GM23338 (cell line): ENCODE data around the gene LIMA1. TPM values are rescaled to one million over a fixed set of nuclear protein-coding genes. Genes with fewer than 3 reads are reported as not detected.

ENCODE experiments used
- CREB1 ChIP-seq: fragments of 250-450 bp; sonication (Bioruptor Pico); IDR thresholded peaks from 2 replicates; pipeline ENCODE4 v1.5.0; 2020; ENCODE audit warnings: low read depth, mild to moderate bottlenecking, moderate library complexity
- NANOG ChIP-seq: IDR thresholded peaks from 2 replicates; pipeline ENCODE4 v1.6.1; 2016; ENCODE audit warnings: antibody characterized with exemption, borderline replicate concordance
- POLR2AphosphoS5 ChIP-seq: IDR thresholded peaks from 2 replicates; pipeline ENCODE4 v1.6.1; 2016; ENCODE audit warnings: antibody characterized with exemption, low read depth
- polyA plus RNA-seq: library from polyadenylated mRNA; unstranded; fragments of >200 nt; fragmentation: Nextera tagmentation; extraction: Ambion mirVana; gene quantifications from 2 replicates; pipeline ENCODE4 v1.2.1, GENCODE V29; 2016
- total RNA-seq: library from RNA; depleted of rRNA; stranded (reverse); fragments of >200 nt; shearing (Covaris generic); gene quantifications from 2 replicates; pipeline ENCODE4 v1.2.3, GENCODE V29; 2014
- TF ChIP-seq, protein P1 (sequence below): fragments of 250-450 bp; sonication (Bioruptor Pico); IDR thresholded peaks from 2 replicates; pipeline ENCODE4 v1.5.0; 2020; ENCODE audit warnings: mild to moderate bottlenecking, moderate library complexity
- TF ChIP-seq, protein P2 (sequence below): IDR thresholded peaks from 2 replicates; pipeline ENCODE4 v1.6.1; 2016; ENCODE audit warnings: antibody characterized with exemption
- TF ChIP-seq, protein P3 (sequence below): IDR thresholded peaks from one replicate; pipeline ENCODE4 v1.6.1; 2018; ENCODE audit warnings: antibody characterized with exemption; ENCODE audit not compliant: unreplicated experiment

LIMA1 gene
- total and polyA plus RNA-seq, 2 experiments from 2014 or later = 27.7 to 29.6 TPM

DNA sequence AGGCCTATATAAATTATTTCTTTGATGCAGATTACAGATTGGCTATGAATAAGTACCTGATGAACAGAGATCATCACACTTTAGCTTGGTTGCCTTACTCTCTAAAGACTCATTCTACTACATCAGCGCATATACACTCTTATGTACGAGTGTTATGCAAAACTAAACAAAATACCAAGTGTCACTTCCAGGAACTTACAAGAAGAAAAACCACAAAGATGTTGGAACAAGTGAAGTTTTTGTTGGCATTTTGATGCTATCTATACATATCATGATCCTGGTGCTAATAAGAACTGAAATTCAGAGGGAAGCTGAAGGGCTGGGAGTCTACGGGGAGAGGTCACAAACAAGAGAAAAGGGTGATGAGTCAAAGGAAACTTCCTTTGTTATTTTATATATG lies 68.3 kb downstream of the LIMA1 start (continued):
- TF ChIP-seq, protein P1, sequence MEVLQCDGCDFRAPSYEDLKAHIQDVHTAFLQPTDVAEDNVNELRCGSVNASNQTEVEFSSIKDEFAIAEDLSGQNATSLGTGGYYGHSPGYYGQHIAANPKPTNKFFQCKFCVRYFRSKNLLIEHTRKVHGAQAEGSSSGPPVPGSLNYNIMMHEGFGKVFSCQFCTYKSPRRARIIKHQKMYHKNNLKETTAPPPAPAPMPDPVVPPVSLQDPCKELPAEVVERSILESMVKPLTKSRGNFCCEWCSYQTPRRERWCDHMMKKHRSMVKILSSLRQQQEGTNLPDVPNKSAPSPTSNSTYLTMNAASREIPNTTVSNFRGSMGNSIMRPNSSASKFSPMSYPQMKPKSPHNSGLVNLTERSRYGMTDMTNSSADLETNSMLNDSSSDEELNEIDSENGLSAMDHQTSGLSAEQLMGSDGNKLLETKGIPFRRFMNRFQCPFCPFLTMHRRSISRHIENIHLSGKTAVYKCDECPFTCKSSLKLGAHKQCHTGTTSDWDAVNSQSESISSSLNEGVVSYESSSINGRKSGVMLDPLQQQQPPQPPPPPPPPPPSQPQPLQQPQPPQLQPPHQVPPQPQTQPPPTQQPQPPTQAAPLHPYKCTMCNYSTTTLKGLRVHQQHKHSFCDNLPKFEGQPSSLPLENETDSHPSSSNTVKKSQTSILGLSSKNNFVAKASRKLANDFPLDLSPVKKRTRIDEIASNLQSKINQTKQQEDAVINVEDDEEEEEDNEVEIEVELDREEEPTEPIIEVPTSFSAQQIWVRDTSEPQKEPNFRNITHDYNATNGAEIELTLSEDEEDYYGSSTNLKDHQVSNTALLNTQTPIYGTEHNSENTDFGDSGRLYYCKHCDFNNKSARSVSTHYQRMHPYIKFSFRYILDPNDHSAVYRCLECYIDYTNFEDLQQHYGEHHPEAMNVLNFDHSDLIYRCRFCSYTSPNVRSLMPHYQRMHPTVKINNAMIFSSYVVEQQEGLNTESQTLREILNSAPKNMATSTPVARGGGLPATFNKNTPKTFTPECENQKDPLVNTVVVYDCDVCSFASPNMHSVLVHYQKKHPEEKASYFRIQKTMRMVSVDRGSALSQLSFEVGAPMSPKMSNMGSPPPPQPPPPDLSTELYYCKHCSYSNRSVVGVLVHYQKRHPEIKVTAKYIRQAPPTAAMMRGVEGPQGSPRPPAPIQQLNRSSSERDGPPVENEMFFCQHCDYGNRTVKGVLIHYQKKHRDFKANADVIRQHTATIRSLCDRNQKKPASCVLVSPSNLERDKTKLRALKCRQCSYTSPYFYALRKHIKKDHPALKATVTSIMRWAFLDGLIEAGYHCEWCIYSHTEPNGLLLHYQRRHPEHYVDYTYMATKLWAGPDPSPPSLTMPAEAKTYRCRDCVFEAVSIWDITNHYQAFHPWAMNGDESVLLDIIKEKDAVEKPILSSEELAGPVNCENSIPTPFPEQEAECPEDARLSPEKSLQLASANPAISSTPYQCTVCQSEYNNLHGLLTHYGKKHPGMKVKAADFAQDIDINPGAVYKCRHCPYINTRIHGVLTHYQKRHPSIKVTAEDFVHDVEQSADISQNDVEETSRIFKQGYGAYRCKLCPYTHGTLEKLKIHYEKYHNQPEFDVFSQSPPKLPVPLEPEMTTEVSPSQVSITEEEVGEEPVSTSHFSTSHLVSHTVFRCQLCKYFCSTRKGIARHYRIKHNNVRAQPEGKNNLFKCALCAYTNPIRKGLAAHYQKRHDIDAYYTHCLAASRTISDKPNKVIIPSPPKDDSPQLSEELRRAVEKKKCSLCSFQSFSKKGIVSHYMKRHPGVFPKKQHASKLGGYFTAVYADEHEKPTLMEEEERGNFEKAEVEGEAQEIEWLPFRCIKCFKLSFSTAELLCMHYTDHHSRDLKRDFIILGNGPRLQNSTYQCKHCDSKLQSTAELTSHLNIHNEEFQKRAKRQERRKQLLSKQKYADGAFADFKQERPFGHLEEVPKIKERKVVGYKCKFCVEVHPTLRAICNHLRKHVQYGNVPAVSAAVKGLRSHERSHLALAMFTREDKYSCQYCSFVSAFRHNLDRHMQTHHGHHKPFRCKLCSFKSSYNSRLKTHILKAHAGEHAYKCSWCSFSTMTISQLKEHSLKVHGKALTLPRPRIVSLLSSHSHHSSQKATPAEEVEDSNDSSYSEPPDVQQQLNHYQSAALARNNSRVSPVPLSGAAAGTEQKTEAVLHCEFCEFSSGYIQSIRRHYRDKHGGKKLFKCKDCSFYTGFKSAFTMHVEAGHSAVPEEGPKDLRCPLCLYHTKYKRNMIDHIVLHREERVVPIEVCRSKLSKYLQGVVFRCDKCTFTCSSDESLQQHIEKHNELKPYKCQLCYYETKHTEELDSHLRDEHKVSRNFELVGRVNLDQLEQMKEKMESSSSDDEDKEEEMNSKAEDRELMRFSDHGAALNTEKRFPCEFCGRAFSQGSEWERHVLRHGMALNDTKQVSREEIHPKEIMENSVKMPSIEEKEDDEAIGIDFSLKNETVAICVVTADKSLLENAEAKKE = no peak
- no peak for TF ChIP-seq NANOG
- no peak for TF ChIP-seq CREB1 (CRISPR knock-in tag)
- TF ChIP-seq, protein P2, sequence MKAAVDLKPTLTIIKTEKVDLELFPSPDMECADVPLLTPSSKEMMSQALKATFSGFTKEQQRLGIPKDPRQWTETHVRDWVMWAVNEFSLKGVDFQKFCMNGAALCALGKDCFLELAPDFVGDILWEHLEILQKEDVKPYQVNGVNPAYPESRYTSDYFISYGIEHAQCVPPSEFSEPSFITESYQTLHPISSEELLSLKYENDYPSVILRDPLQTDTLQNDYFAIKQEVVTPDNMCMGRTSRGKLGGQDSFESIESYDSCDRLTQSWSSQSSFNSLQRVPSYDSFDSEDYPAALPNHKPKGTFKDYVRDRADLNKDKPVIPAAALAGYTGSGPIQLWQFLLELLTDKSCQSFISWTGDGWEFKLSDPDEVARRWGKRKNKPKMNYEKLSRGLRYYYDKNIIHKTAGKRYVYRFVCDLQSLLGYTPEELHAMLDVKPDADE = no peak
- TF ChIP-seq, protein P3, sequence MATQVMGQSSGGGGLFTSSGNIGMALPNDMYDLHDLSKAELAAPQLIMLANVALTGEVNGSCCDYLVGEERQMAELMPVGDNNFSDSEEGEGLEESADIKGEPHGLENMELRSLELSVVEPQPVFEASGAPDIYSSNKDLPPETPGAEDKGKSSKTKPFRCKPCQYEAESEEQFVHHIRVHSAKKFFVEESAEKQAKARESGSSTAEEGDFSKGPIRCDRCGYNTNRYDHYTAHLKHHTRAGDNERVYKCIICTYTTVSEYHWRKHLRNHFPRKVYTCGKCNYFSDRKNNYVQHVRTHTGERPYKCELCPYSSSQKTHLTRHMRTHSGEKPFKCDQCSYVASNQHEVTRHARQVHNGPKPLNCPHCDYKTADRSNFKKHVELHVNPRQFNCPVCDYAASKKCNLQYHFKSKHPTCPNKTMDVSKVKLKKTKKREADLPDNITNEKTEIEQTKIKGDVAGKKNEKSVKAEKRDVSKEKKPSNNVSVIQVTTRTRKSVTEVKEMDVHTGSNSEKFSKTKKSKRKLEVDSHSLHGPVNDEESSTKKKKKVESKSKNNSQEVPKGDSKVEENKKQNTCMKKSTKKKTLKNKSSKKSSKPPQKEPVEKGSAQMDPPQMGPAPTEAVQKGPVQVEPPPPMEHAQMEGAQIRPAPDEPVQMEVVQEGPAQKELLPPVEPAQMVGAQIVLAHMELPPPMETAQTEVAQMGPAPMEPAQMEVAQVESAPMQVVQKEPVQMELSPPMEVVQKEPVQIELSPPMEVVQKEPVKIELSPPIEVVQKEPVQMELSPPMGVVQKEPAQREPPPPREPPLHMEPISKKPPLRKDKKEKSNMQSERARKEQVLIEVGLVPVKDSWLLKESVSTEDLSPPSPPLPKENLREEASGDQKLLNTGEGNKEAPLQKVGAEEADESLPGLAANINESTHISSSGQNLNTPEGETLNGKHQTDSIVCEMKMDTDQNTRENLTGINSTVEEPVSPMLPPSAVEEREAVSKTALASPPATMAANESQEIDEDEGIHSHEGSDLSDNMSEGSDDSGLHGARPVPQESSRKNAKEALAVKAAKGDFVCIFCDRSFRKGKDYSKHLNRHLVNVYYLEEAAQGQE = no peak
- TF ChIP-seq POLR2AphosphoS5 = no peak
